ENCODE results near the gene RASSF1. TPM values are rescaled to one million over a fixed set of nuclear protein-coding genes. Genes with fewer than 3 reads are reported as not detected.

RASSF1 gene
- total and polyA plus RNA-seq, 5 donors = 15.6 to 20.4 (median 15.9) TPM

GRCh38 chr3:50330330-50330729 lies 10.3 kb downstream of the RASSF1 start:
- DNase-seq (peak; percentile 13 to 31 (median 29)), ATAC-seq (no peak)
- H3K27ac ChIP-seq (ENCODE audit: low read length) = no peak overlapping the region
- H3K27me3 ChIP-seq (ENCODE audit: control insufficient read depth, insufficient read depth) = no peaks in the 10 kb centered on the region
- intact Hi-C loops (cut with DNase I) = no loop called here
- WGBS = 86% methylated on average over 10 of the region's 10 CpGs
- H3K4me3 ChIP-seq (ENCODE audit: low read length) = no peak overlapping the region
- no peaks in the 10 kb centered on the region for H3K9me3 ChIP-seq (ENCODE audit: control insufficient read depth, low read length)
- peaks cover 3% of the 10 kb centered on the region for H3K4me1 ChIP-seq (ENCODE audit: control insufficient read depth, insufficient read depth, low read length)

- ATAC-seq (peak; percentile 63 to 88), DNase-seq (peak; percentile 97 to 99 (median 98))
- Histone ChIP-seq H3K4me1 (ENCODE audit: control insufficient read depth, insufficient read depth, low read length) (peaks cover 8% of the 10 kb centered on the region), H3K27me3 (ENCODE audit: control insufficient read depth, insufficient read depth) (no peaks in the 10 kb centered on the region), H3K4me3 (ENCODE audit: low read length) (peak within 1 kb of the TSS; percentile 85), H3K27ac (ENCODE audit: low read length) (peak within 1 kb of the TSS; percentile 87), H3K9me3 (ENCODE audit: control insufficient read depth, low read length) (no peaks in the 10 kb centered on the region)
- intact Hi-C loops (cut with DNase I) = no loop called here
- 2% methylated on average over 55 of the region's 55 CpGs for WGBS
Measured at GRCh38 chr3:50327943-50328691, 12.5 kb downstream of the RASSF1 start, which contains the start of gene TUSC2. Gene TUSC2, minus strand, starts transcription at chr3:50328223. Its CDS starts 124 bp downstream, at chr3:50328099.

GRCh38 chr3:50327129-50327528 lies 13.5 kb downstream of the RASSF1 start:
- intact Hi-C loops (cut with DNase I) = no loop called here
- H3K27ac ChIP-seq (ENCODE audit: low read length) = no peak overlapping the region
- 63% methylated on average over 4 of the region's 4 CpGs for WGBS
- no peaks in the 10 kb centered on the region for H3K9me3 ChIP-seq (ENCODE audit: control insufficient read depth, low read length)
- DNase-seq (peak in 1 of 3 donors; percentile 40), ATAC-seq (no peak)
- H3K4me1 ChIP-seq (ENCODE audit: control insufficient read depth, insufficient read depth, low read length) = peaks cover 8% of the 10 kb centered on the region
- H3K27me3 ChIP-seq (ENCODE audit: control insufficient read depth, insufficient read depth) = no peaks in the 10 kb centered on the region
- H3K4me3 ChIP-seq (ENCODE audit: low read length) = peak overlapping the region; percentile 85

GRCh38 chr3:50326182-50326541 lies 14.5 kb downstream of the RASSF1 start:
- intact Hi-C loops (cut with DNase I) = no loop called here
- H3K4me1 ChIP-seq (ENCODE audit: control insufficient read depth, insufficient read depth, low read length) = peaks cover 8% of the 10 kb centered on the region
- peak in 1 of 3 donors; percentile 51 for DNase-seq
- no peak overlapping the region for H3K27ac ChIP-seq (ENCODE audit: low read length)
- H3K27me3 ChIP-seq (ENCODE audit: control insufficient read depth, insufficient read depth) = no peaks in the 10 kb centered on the region
- no peaks in the 10 kb centered on the region for H3K9me3 ChIP-seq (ENCODE audit: control insufficient read depth, low read length)
- H3K4me3 ChIP-seq (ENCODE audit: low read length) = no peak overlapping the region
- ATAC-seq = no peak
- 92% methylated on average over 8 of the region's 8 CpGs for WGBS

- no peak for ATAC-seq
- Histone ChIP-seq H3K27ac (ENCODE audit: low read length) (no peak overlapping the region), H3K27me3 (ENCODE audit: control insufficient read depth, insufficient read depth) (no peaks in the 10 kb centered on the region), H3K9me3 (ENCODE audit: control insufficient read depth, low read length) (no peaks in the 10 kb centered on the region), H3K4me1 (ENCODE audit: control insufficient read depth, insufficient read depth, low read length) (peaks cover 8% of the 10 kb centered on the region), H3K4me3 (ENCODE audit: low read length) (no peak overlapping the region)
- WGBS = 86% methylated on average over 11 of the region's 11 CpGs
- intact Hi-C loops (cut with DNase I) = no loop called here
- peak in 1 of 3 donors; percentile 20 for DNase-seq
Measured at GRCh38 chr3:50325497-50326181, 15.0 kb downstream of the RASSF1 start.

GRCh38 chr3:50325113-50325480 lies 15.5 kb downstream of the RASSF1 start:
- Histone ChIP-seq H3K27me3 (ENCODE audit: control insufficient read depth, insufficient read depth) (no peaks in the 10 kb centered on the region), H3K9me3 (ENCODE audit: control insufficient read depth, low read length) (no peaks in the 10 kb centered on the region), H3K4me1 (ENCODE audit: control insufficient read depth, insufficient read depth, low read length) (peaks cover 11% of the 10 kb centered on the region), H3K27ac (ENCODE audit: low read length) (no peak overlapping the region), H3K4me3 (ENCODE audit: low read length) (no peak overlapping the region)
- intact Hi-C loops (cut with DNase I) = no loop called here
- WGBS = 83% methylated on average over 2 of the region's 2 CpGs
- ATAC-seq (no peak), DNase-seq (no peak)

GRCh38 chr3:50324351-50325112 lies 16.1 kb downstream of the RASSF1 start:
- ATAC-seq = peak; percentile 3 to 24
- peak; percentile 83 to 93 (median 90) for DNase-seq
- 38% methylated on average over 4 of the region's 4 CpGs for WGBS
- Histone ChIP-seq H3K4me1 (ENCODE audit: control insufficient read depth, insufficient read depth, low read length) (peaks cover 12% of the 10 kb centered on the region), H3K27me3 (ENCODE audit: control insufficient read depth, insufficient read depth) (no peaks in the 10 kb centered on the region), H3K4me3 (ENCODE audit: low read length) (no peak overlapping the region), H3K27ac (ENCODE audit: low read length) (peak overlapping the region; percentile 96), H3K9me3 (ENCODE audit: control insufficient read depth, low read length) (no peaks in the 10 kb centered on the region)
- intact Hi-C loops (cut with DNase I) = loop anchor here in 1 of 4 donors (5.0 kb wide), 1 partner anchor 97 kb away; no protein-coding TSS in a partner anchor

GRCh38 chr3:50323614-50324199 lies 16.9 kb downstream of the RASSF1 start:
- DNase-seq (peak; percentile 80 to 87 (median 85)), ATAC-seq (peak; percentile 23 to 65)
- Histone ChIP-seq H3K27ac (ENCODE audit: low read length) (peak overlapping the region; percentile 96), H3K27me3 (ENCODE audit: control insufficient read depth, insufficient read depth) (no peaks in the 10 kb centered on the region), H3K9me3 (ENCODE audit: control insufficient read depth, low read length) (no peaks in the 10 kb centered on the region), H3K4me1 (ENCODE audit: control insufficient read depth, insufficient read depth, low read length) (peaks cover 11% of the 10 kb centered on the region), H3K4me3 (ENCODE audit: low read length) (no peak overlapping the region)
- 45% methylated on average over 5 of the region's 5 CpGs for WGBS
- intact Hi-C loops (cut with DNase I) = loop anchor here in 1 of 4 donors (5.0 kb wide), 1 partner anchor 96 kb away; no protein-coding TSS in a partner anchor

- H3K4me1 ChIP-seq (ENCODE audit: control insufficient read depth, insufficient read depth, low read length) = peaks cover 9% of the 10 kb centered on the region
- DNase-seq (peak in 2 of 3 donors; percentile 65 to 71), ATAC-seq (peak; percentile 2 to 42)
- H3K4me3 ChIP-seq (ENCODE audit: low read length) = no peak overlapping the region
- H3K27me3 ChIP-seq (ENCODE audit: control insufficient read depth, insufficient read depth) = no peaks in the 10 kb centered on the region
- no peaks in the 10 kb centered on the region for H3K9me3 ChIP-seq (ENCODE audit: control insufficient read depth, low read length)
- H3K27ac ChIP-seq (ENCODE audit: low read length) = peak overlapping the region; percentile 96
- 36% methylated on average over 4 of the region's 4 CpGs for WGBS
- intact Hi-C loops (cut with DNase I) = loop anchor here in 1 of 4 donors (5.0 kb wide), 1 partner anchor 96 kb away; no protein-coding TSS in a partner anchor
Measured at GRCh38 chr3:50323092-50323600, 17.5 kb downstream of the RASSF1 start.

- WGBS = 29% methylated on average over 31 of the region's 31 CpGs
- Histone ChIP-seq H3K9me3 (ENCODE audit: control insufficient read depth, low read length) (no peaks in the 10 kb centered on the region), H3K27me3 (ENCODE audit: control insufficient read depth, insufficient read depth) (no peaks in the 10 kb centered on the region), H3K4me3 (ENCODE audit: low read length) (peak within 1 kb of the TSS; percentile 85), H3K27ac (ENCODE audit: low read length) (peak within 1 kb of the TSS; percentile 96), H3K4me1 (ENCODE audit: control insufficient read depth, insufficient read depth, low read length) (peaks cover 9% of the 10 kb centered on the region)
- intact Hi-C loops (cut with DNase I) = loop anchor here in 1 of 4 donors (5.0 kb wide), 1 partner anchor 95 kb away; no protein-coding TSS in a partner anchor
- DNase-seq (peak; percentile 88 to 92 (median 91)), ATAC-seq (peak; percentile 11 to 58)
Measured at GRCh38 chr3:50322386-50323091, 18.1 kb downstream of the RASSF1 start, which contains the start of gene HYAL2. Gene HYAL2, minus strand, starts transcription at chr3:50322745. Its CDS starts 2,256 bp downstream, at chr3:50320489.
